ENCODE data around the gene UNC5CL.
"Not testable (repeated sequence)": the region's sequence is repeated elsewhere in the genome, so short reads cannot be mapped to it uniquely, and the experiment has no call there.

Gene UNC5CL

DNA sequence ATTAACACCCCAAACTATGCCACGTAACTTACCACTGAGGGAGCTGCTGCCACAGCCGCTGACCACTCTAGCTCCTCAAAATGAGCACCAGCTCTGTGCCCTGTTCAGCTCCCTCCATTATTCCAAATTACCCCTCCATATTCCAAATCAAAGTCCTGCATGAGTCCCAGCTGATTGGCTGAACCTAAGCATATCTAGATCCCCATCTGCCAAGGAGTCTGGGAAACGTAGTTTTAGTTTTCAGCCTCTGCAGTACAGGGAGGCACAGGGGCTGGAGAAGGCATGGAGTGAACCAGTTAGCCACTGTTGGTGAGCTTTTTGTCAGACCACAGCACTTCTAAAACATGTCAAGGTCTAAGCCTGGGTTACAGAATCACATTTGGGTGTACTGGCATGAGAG is 15.9 kb downstream of the UNC5CL start:
- no peak for DNase-seq (ENCODE audit: low read depth)
- no peak for TF ChIP-seq CTCF (IDR thresholded peaks at IDR 0.05; ENCODE audit: control insufficient read depth, extremely low read depth, insufficient read depth)
- no peak overlapping the region for H3K4me3 ChIP-seq (ENCODE audit: low read depth, low read length)

- peak; percentile 57 for DNase-seq (ENCODE audit: low read depth)
- H3K4me3 ChIP-seq (ENCODE audit: low read depth, low read length) = no peak overlapping the region
- no peak for TF ChIP-seq CTCF (IDR thresholded peaks at IDR 0.05; ENCODE audit: control insufficient read depth, extremely low read depth, insufficient read depth)
These were observed 16.7 kb downstream of the UNC5CL start for GRCh38 chr6:41022294-41022693.

- DNase-seq (ENCODE audit: low read depth) = no peak
- TF ChIP-seq CTCF (IDR thresholded peaks at IDR 0.05; ENCODE audit: control insufficient read depth, extremely low read depth, insufficient read depth) = peak; percentile 58
These were observed 17.2 kb downstream of the UNC5CL start for GRCh38 chr6:41021832-41022231.

DNA sequence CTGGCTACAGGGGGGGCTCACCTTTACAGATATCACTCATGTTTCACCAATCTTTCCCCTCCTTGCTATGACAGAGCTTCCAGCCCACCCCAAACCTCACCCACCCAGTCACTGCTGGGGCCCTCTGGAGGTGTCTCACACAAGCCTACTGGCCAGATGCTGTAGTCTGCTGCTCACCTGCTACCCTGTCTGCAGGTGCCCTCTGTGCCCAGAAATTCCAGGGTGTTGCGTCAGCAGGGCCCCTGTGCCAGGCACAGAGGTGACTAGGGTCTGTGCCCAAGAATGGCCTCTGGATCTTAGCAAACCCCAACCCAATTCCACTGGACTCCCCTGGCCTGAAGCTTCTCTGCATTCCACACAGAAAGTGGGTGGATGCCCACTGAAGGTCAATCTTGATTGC is 21.4 kb downstream of the UNC5CL start:
- TF ChIP-seq CTCF (IDR thresholded peaks at IDR 0.05; ENCODE audit: control insufficient read depth, extremely low read depth, insufficient read depth) = no peak
- no peak for DNase-seq (ENCODE audit: low read depth)
- H3K4me3 ChIP-seq (ENCODE audit: low read depth, low read length) = no peak overlapping the region

More at GRCh38 chr6:41021832-41022231, 17.2 kb downstream of the UNC5CL start:
- H3K4me3 ChIP-seq (ENCODE audit: low read depth, low read length) = no peak overlapping the region

- H3K4me3 ChIP-seq (ENCODE audit: low read depth, low read length); DNase-seq (ENCODE audit: low read depth): not testable (repeated sequence)
These were observed 23.2 kb downstream of the UNC5CL start for GRCh38 chr6:41015860-41016259.

- DNase-seq (ENCODE audit: low read depth) = no peak
- no peak for TF ChIP-seq CTCF (IDR thresholded peaks at IDR 0.05; ENCODE audit: control insufficient read depth, extremely low read depth, insufficient read depth)
- H3K4me3 ChIP-seq (ENCODE audit: low read depth, low read length) = no peak overlapping the region
These were observed 24.2 kb downstream of the UNC5CL start for GRCh38 chr6:41014780-41015179.

GRCh38 chr6:41013466-41014153 is 25.4 kb downstream of the UNC5CL start:
- DNase-seq (ENCODE audit: low read depth) = no peak
- no peak overlapping the region for H3K4me3 ChIP-seq (ENCODE audit: low read depth, low read length)
- TF ChIP-seq CTCF (IDR thresholded peaks at IDR 0.05; ENCODE audit: control insufficient read depth, extremely low read depth, insufficient read depth) = no peak

Measured in LNCaP clone FGC (cell line).